ENCODE measurements around the gene ISG20. TPM values are rescaled to one million over a fixed set of nuclear protein-coding genes. Genes with fewer than 3 reads are reported as not detected.

Gene ISG20
- total RNA-seq, 1 donor from 2014 or later = 0.65 TPM

DNA sequence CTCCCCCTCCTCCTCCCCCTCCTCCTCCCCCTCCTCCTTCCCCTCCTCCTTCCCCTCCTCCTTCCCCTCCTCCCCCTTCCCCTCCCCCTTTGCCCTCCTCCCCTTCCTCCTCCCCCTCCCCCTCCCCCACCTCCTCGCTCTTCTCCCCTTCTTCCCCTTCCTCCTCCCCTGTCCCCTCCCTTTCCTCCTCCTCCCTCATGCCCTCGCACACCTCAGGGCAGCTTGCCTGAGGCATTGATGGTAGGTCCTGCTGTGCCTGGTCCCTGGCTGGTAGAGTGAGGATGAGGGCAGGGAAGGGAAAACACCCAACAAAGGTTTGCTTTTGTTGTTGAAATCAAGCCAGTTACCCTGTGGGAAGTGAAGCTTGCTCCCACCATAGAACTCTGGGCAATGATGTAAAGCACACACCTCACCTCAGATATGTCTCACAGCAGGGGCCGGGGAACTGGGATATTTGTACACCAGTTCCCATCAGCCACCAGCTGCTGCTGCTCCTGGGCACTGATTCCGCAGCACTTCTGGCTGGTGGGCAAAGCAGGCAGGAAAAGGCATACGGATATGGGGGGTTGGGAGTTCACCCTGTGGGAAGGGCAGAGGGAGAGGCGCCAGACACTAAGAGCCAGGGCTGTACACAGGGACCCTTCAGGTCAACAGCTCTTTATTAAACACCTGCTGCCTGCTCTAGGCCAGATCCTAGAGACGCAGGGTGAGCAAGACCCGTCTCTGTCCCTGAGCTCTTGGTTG is 13.8 kb downstream of the ISG20 start:
- Histone ChIP-seq H4K20me1 (ENCODE audit: low read depth) (no peaks in the 10 kb centered on the region), H3K9ac (no peak overlapping the region), H3F3A (ENCODE audit: low read depth) (peaks cover 3% of the 10 kb centered on the region), H3K9me3 (ENCODE audit: low read depth) (no peaks in the 10 kb centered on the region), H3K27ac (no peak overlapping the region), H3K36me3 (no peaks in the 10 kb centered on the region), H3K27me3 (no peaks in the 10 kb centered on the region), H3K4me2 (no peak overlapping the region), H3K79me2 (ENCODE audit: low read depth) (no peaks in the 10 kb centered on the region), H3K4me3 (no peak overlapping the region), H2AFZ (replicated peaks) (no peak overlapping the region), H3K4me1 (no peaks in the 10 kb centered on the region)
- DNase-seq (ENCODE audit: low spot score) = no peak
- Mint-ChIP-seq H3K9me3 (no peaks in the 10 kb centered on the region), H3K36me3 (no peaks in the 10 kb centered on the region), H3K27me3 (ENCODE audit: insufficient read depth, low read depth) (peaks cover 13% of the 10 kb centered on the region), H3K4me3 (no peak overlapping the region), H3K27ac (peak overlapping the region; percentile 74), H3K4me1 (peaks cover 23% of the 10 kb centered on the region)
- TF ChIP-seq EZH2phosphoT487 (IDR thresholded peaks at IDR 0.05) = no peak
- TF ChIP-seq, protein P1, sequence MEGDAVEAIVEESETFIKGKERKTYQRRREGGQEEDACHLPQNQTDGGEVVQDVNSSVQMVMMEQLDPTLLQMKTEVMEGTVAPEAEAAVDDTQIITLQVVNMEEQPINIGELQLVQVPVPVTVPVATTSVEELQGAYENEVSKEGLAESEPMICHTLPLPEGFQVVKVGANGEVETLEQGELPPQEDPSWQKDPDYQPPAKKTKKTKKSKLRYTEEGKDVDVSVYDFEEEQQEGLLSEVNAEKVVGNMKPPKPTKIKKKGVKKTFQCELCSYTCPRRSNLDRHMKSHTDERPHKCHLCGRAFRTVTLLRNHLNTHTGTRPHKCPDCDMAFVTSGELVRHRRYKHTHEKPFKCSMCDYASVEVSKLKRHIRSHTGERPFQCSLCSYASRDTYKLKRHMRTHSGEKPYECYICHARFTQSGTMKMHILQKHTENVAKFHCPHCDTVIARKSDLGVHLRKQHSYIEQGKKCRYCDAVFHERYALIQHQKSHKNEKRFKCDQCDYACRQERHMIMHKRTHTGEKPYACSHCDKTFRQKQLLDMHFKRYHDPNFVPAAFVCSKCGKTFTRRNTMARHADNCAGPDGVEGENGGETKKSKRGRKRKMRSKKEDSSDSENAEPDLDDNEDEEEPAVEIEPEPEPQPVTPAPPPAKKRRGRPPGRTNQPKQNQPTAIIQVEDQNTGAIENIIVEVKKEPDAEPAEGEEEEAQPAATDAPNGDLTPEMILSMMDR (IDR thresholded peaks at IDR 0.05) = no peak
- TF ChIP-seq EZH2 (IDR thresholded peaks at IDR 0.05) = no peak

DNA sequence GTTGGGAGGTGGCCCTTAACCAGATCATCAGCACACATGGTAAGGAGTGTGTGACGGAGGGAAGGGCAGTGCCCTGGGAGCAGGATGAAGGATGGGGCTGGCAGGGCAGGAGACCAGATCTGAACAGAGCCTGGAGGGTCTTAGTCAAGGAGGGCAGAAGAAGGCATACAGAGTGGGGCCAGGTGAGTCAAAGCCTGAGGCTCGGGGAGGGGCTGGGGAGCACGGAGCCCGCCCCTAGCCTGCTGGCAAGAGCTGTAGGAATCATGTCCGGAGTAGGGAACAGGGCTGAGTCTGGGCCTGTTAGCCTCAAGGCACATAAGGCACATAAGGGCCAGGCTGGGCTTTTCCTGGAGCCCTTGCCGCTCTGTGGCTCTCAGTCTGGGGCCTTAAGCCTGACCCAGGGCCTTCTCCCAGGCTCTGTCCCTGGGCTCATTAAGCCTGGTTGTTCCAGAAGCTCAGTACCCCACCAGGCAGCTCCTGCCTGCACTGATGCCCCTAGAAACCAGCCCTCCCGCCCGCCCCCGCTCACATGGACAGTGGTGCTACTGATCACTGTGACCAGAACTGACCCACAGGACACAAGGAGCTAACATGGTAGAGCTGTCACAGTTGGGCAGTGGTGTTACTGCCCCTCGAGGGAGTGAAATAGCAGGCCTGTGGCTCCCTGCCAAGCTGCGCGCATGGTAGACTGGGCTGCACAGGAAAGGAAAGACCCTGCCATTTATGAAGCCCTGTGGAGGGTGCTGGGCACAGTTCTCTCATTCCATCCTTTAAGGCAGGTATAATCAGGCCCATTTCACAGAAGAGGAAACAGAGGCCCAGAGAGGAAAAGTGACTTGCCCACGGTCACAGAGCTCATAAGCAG is 14.6 kb downstream of the ISG20 start:
- Histone ChIP-seq H3K27me3 (no peaks in the 10 kb centered on the region), H2AFZ (replicated peaks) (no peak overlapping the region), H3K9me3 (ENCODE audit: low read depth) (no peaks in the 10 kb centered on the region), H3K9ac (no peak overlapping the region), H4K20me1 (ENCODE audit: low read depth) (no peaks in the 10 kb centered on the region), H3K79me2 (ENCODE audit: low read depth) (no peaks in the 10 kb centered on the region), H3K4me3 (no peak overlapping the region), H3K4me1 (no peaks in the 10 kb centered on the region), H3F3A (ENCODE audit: low read depth) (peaks cover 3% of the 10 kb centered on the region), H3K4me2 (no peak overlapping the region), H3K27ac (no peak overlapping the region), H3K36me3 (no peaks in the 10 kb centered on the region)
- Mint-ChIP-seq H3K9me3 (no peaks in the 10 kb centered on the region), H3K4me1 (peaks cover 23% of the 10 kb centered on the region), H3K27ac (peak overlapping the region; percentile 74), H3K36me3 (no peaks in the 10 kb centered on the region), H3K4me3 (no peak overlapping the region), H3K27me3 (ENCODE audit: insufficient read depth, low read depth) (peaks cover 12% of the 10 kb centered on the region)
- no peak for DNase-seq (ENCODE audit: low spot score)
- TF ChIP-seq EZH2 (IDR thresholded peaks at IDR 0.05) (no peak), EZH2phosphoT487 (IDR thresholded peaks at IDR 0.05) (no peak)
- TF ChIP-seq, protein P1 (IDR thresholded peaks at IDR 0.05) = no peak

DNA sequence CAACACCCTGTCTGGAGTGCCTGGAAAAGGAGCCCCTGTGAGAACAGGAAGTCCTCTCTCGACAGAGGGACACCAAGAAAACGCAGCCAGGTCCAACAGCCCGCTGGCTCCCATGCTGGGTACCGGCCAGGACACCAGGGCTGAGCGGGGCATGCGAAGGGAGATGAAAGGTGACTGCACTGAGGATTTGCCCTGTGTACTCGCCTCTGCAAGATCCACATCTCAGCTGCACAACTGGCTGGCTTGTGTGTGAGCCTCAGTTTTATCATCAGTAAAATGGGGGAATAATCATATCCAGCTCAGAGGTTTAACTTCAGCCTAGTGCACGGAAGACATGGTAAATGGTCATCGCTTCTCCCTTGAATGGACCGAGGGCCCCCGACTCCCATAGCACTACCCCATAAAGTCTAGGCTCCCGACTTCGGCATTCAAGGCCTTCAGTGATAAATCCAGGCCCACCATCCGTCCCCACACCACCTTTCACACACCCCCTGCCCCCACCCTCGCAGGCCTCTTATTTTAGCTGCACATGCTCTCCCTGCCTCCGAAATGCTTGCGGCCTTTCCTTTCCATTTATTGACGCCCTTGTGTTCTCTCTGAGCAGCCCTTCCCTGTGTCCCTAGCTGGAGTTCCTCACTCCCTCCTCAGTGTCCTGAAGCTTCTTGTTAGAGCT is 15.8 kb downstream of the ISG20 start:
- no peaks in the 10 kb centered on the region for H3K27me3 ChIP-seq
- Mint-ChIP-seq H3K36me3 (no peaks in the 10 kb centered on the region), H3K9me3 (no peaks in the 10 kb centered on the region), H3K27ac (no peak overlapping the region), H3K4me3 (no peak overlapping the region), H3K4me1 (peaks cover 13% of the 10 kb centered on the region), H3K27me3 (ENCODE audit: insufficient read depth, low read depth) (peaks cover 9% of the 10 kb centered on the region)
- no peaks in the 10 kb centered on the region for H3K79me2 ChIP-seq (ENCODE audit: low read depth)
- no peaks in the 10 kb centered on the region for H3K36me3 ChIP-seq
- H4K20me1 ChIP-seq (ENCODE audit: low read depth) = no peaks in the 10 kb centered on the region
- H2AFZ ChIP-seq (replicated peaks) = no peak overlapping the region
- H3K9ac ChIP-seq = no peak overlapping the region
- no peak for DNase-seq (ENCODE audit: low spot score)
- no peak overlapping the region for H3K4me2 ChIP-seq
- peaks cover 3% of the 10 kb centered on the region for H3F3A ChIP-seq (ENCODE audit: low read depth)
- no peaks in the 10 kb centered on the region for H3K9me3 ChIP-seq (ENCODE audit: low read depth)
- no peaks in the 10 kb centered on the region for H3K4me1 ChIP-seq
- no peak overlapping the region for H3K27ac ChIP-seq
- TF ChIP-seq EZH2 (IDR thresholded peaks at IDR 0.05) (no peak), EZH2phosphoT487 (IDR thresholded peaks at IDR 0.05) (no peak)
- TF ChIP-seq, protein P1 (IDR thresholded peaks at IDR 0.05) = no peak
- H3K4me3 ChIP-seq = no peak overlapping the region
